Measurements from ENCODE around the gene HS3ST6.

DNA sequence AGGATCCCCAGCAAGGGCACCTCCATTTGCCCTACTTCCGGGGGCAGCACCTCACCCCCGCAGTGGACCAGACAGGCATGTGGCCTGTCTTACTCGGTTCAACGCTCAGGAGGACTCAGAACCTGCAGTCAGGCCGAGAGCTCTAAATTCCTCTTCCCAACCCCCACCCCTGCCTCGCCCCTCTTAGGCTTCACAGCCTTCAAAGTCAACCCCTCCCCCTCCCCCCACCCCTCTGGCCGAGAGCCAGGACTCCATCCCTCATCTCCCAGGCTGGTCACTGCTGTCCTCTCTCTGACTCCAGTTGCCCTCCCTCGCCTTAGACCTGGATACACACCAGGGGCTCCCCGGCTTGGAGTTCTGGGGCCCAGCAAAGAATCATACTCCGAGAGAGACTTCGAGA, 8.1 kb upstream of the HS3ST6 start:
- TF ChIP-seq CTCF (IDR thresholded peaks at IDR 0.05): no peak
- no peak for TF ChIP-seq POLR2A (IDR thresholded peaks at IDR 0.05)
- TF ChIP-seq POLR2AphosphoS5 (IDR thresholded peaks at IDR 0.05): no peak

Measured in breast epithelium (tissue), 3 donors.